Measurements from ENCODE around the gene APBB3. TPM values are rescaled to one million over a fixed set of nuclear protein-coding genes. Genes with fewer than 3 reads are reported as not detected.
"Not testable (repeated sequence)": the region's sequence is repeated elsewhere in the genome, so short reads cannot be mapped to it uniquely, and the experiment has no call there.

APBB3 gene
- total RNA-seq, 1 donor from 2014 or later = 16.7 TPM

- intact Hi-C loops (cut with DNase I) = no loop called here
- H3K4me1 ChIP-seq = peaks cover 6% of the 10 kb centered on the region
- TF ChIP-seq, protein P1, sequence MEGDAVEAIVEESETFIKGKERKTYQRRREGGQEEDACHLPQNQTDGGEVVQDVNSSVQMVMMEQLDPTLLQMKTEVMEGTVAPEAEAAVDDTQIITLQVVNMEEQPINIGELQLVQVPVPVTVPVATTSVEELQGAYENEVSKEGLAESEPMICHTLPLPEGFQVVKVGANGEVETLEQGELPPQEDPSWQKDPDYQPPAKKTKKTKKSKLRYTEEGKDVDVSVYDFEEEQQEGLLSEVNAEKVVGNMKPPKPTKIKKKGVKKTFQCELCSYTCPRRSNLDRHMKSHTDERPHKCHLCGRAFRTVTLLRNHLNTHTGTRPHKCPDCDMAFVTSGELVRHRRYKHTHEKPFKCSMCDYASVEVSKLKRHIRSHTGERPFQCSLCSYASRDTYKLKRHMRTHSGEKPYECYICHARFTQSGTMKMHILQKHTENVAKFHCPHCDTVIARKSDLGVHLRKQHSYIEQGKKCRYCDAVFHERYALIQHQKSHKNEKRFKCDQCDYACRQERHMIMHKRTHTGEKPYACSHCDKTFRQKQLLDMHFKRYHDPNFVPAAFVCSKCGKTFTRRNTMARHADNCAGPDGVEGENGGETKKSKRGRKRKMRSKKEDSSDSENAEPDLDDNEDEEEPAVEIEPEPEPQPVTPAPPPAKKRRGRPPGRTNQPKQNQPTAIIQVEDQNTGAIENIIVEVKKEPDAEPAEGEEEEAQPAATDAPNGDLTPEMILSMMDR (IDR thresholded peaks at IDR 0.05) = no peak
- no peak for TF ChIP-seq POLR2AphosphoS5 (IDR thresholded peaks at IDR 0.05; ENCODE audit: insufficient read depth in 1 of 2, low read depth in 1 of 2)
- no peak for TF ChIP-seq POLR2A (IDR thresholded peaks at IDR 0.05)
- H3K27me3 ChIP-seq = no peaks in the 10 kb centered on the region
- H3K27ac ChIP-seq = no peak overlapping the region
- no peak overlapping the region for H3K4me3 ChIP-seq
- H3K9me3 ChIP-seq = no peaks in the 10 kb centered on the region
- H3K36me3 ChIP-seq = no peaks in the 10 kb centered on the region
- DNase-seq (ENCODE audit: extremely low spot score in 2 of 2) = no peak
Observed at GRCh38 chr5:140605879-140606278, 41.5 kb upstream of the APBB3 start.

DNA sequence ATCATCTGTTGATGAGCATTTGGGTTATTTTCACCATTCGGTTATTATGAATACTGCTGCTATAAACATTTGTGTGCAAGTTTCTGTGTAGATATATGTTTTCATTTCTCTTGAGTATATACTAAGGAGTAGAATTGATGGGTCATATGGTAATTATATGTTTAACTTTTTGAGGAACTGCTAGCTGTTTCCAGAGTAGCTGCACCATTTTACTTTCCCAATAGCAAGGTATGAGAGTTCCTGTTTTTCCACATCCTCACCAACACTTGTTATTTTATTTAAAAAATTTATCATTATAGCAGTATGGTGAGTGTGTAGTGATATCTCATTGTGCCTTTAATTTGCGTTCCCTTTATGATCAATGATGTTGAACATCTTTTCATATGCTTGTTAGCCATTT lies 39.3 kb upstream of the APBB3 start:
- H3K9me3 ChIP-seq = no peaks in the 10 kb centered on the region
- intact Hi-C loops (cut with DNase I) = no loop called here
- DNase-seq (ENCODE audit: extremely low spot score in 2 of 2) = no peak
- H3K4me3 ChIP-seq = no peak overlapping the region
- no peaks in the 10 kb centered on the region for H3K36me3 ChIP-seq
- H3K27ac ChIP-seq = no peak overlapping the region
- TF ChIP-seq, protein P1 (IDR thresholded peaks at IDR 0.05) = no peak
- TF ChIP-seq POLR2AphosphoS5 (IDR thresholded peaks at IDR 0.05; ENCODE audit: insufficient read depth in 1 of 2, low read depth in 1 of 2) = no peak
- TF ChIP-seq POLR2A (IDR thresholded peaks at IDR 0.05) = no peak
- H3K27me3 ChIP-seq = no peaks in the 10 kb centered on the region
- H3K4me1 ChIP-seq = no peaks in the 10 kb centered on the region

DNA sequence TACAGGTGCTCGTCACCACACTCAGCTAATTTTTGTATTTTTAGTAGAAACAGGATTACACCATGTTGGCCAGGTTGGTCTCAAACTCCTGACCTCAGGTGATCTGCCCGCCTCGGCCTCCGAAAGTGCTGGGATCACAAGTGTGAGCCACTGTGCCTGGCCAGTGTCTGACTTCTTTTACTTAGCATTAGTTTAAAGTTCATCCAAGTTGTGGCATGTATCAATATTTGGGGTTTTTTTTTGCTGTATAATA lies 39.0 kb upstream of the APBB3 start:
- H3K4me3 ChIP-seq; DNase-seq (ENCODE audit: extremely low spot score in 2 of 2); H3K4me1 ChIP-seq; intact Hi-C loops (cut with DNase I); H3K36me3 ChIP-seq; H3K9me3 ChIP-seq; H3K27ac ChIP-seq; H3K27me3 ChIP-seq: not testable (repeated sequence)

DNA sequence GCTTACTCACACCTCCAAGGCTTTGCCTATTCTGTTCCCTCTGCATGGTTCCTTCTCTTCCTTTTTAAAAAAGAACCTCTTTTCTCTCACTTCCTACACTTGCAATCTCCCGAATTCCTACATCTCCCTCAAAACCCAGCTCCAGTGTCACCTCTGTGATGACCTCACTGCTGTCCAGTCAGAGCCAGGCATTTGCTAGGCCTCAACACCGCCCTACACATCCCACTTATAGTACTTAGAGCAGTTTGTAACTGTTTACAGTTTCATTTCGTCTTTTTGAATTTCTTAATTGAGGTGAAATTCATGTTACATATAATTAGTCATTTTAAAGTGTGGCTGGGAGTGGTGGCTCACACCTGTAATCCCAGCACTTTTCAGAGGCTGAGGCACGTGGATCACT lies 37.7 kb upstream of the APBB3 start:
- Histone ChIP-seq H3K27me3 (no peaks in the 10 kb centered on the region), H3K27ac (no peak overlapping the region), H3K36me3 (no peaks in the 10 kb centered on the region), H3K9me3 (no peaks in the 10 kb centered on the region), H3K4me3 (no peak overlapping the region), H3K4me1 (no peaks in the 10 kb centered on the region)
- intact Hi-C loops (cut with DNase I) = no loop called here
- TF ChIP-seq POLR2A (IDR thresholded peaks at IDR 0.05) = no peak
- no peak for TF ChIP-seq POLR2AphosphoS5 (IDR thresholded peaks at IDR 0.05; ENCODE audit: insufficient read depth in 1 of 2, low read depth in 1 of 2)
- TF ChIP-seq, protein P1 (IDR thresholded peaks at IDR 0.05) = no peak
- no peak for DNase-seq (ENCODE audit: extremely low spot score in 2 of 2)

GRCh38 chr5:140600096-140600495 lies 35.7 kb upstream of the APBB3 start:
- no peaks in the 10 kb centered on the region for H3K27me3 ChIP-seq
- H3K4me1 ChIP-seq = no peaks in the 10 kb centered on the region
- intact Hi-C loops (cut with DNase I) = no loop called here

More at GRCh38 chr5:140600096-140600495, 35.7 kb upstream of the APBB3 start:
- Histone ChIP-seq H3K9me3 (no peaks in the 10 kb centered on the region), H3K27ac (no peak overlapping the region), H3K4me3 (no peak overlapping the region), H3K36me3 (no peaks in the 10 kb centered on the region)
- no peak for TF ChIP-seq POLR2A (IDR thresholded peaks at IDR 0.05)
- TF ChIP-seq, protein P1 (IDR thresholded peaks at IDR 0.05) = no peak
- no peak for DNase-seq (ENCODE audit: extremely low spot score in 2 of 2)

Data from vagina (tissue), 2 donors.